ENCODE measurements around the gene PKN1. TPM values are rescaled to one million over a fixed set of nuclear protein-coding genes. Genes with fewer than 3 reads are reported as not detected.
A peak's percentile ranks its signal among the peaks of the same experiment; 100 is the strongest.

Gene PKN1
- total and polyA plus RNA-seq, 10 of the 15 experiments (the other 5 are each of a cell fraction or from before 2014, with no cell fraction given) = 1.0 to 189 (median 52.7) TPM

GRCh38 chr19:14473978-14474578 lies 41.0 kb downstream of the PKN1 start:
- in situ Hi-C loops (cut with MboI) = no loop called here

GRCh38 chr19:14474827-14475226 lies 41.7 kb downstream of the PKN1 start:
- ATAC-seq = no peak
- Histone ChIP-seq H3K79me2 (ENCODE audit: control insufficient read depth, insufficient read depth, low read length) (no peaks in the 10 kb centered on the region), H3K4me3 (no peak overlapping the region), H4K20me1 (ENCODE audit: control insufficient read depth, insufficient read depth) (no peaks in the 10 kb centered on the region; the same call in 1 of the 2 replicates), H3K27me3 (replicated peaks in 1 of 2; ENCODE audit: control insufficient read depth in 2 of 2, insufficient read depth in 2 of 2, low read length in 1 of 2) (peaks cover 5 to 6% of the 10 kb centered on the region in 2 experiments; a peak in 3 of 4 replicates), H3K4me1 (ENCODE audit: control insufficient read depth, insufficient read depth, low read length) (no peaks in the 10 kb centered on the region), H3K36me3 (ENCODE audit: control insufficient read depth in 2 of 2, insufficient read depth in 2 of 2, low read length in 1 of 2) (peaks cover 0 to 3% of the 10 kb centered on the region in 2 experiments; a peak in 3 of 4 replicates), H3K9me3 (replicated peaks; ENCODE audit: control insufficient read depth, insufficient read depth, low read length) (no peaks in the 10 kb centered on the region), H2AFZ (ENCODE audit: control insufficient read depth, low read depth, low read length) (no peak overlapping the region), H3K9ac (ENCODE audit: control insufficient read depth, insufficient read depth, low read length) (no peak overlapping the region), H3K27ac (ENCODE audit: control insufficient read depth, insufficient read depth) (no peak overlapping the region), H3K4me2 (ENCODE audit: control insufficient read depth, insufficient read depth) (no peak overlapping the region)
- BruUV-seq (replicated peaks) = no TSS peak
- intact Hi-C loops (cut with micrococcal nuclease; ENCODE audit: unreplicated experiment) (loop anchor here (5.0 to 10.0 kb wide), 3 partner anchors 43 to 120 kb away; partner anchors contain the start of genes DDX39A and PKN1), in situ Hi-C loops (cut with MboI) (no loop called here)
- WGBS (ENCODE audit: insufficient coverage, insufficient replicate concordance, low lambda C conversion rate, missing lambda C conversion rate) = 36% methylated on average over 12 of the region's 12 CpGs
- ChIA-PET RAD21 (ENCODE audit: unreplicated experiment) (no interaction called here), CTCF (no interaction called here), SMC1A (ENCODE audit: uncharacterized antibody, unreplicated experiment) (no interaction called here), POLR2A (no interaction called here)
- DNase-seq (ENCODE audit: low read depth, low spot score) = no peak
- FAIRE-seq = no peak
- TF ChIP-seq SMAD1 (IDR thresholded peaks at IDR 0.05; ENCODE audit: low read depth, partially characterized antibody) (no peak), SREBF1 (IDR thresholded peaks at IDR 0.05; ENCODE audit: low read length) (no peak), SREBF2 (IDR thresholded peaks at IDR 0.05; ENCODE audit: low read length) (no peak)

More at GRCh38 chr19:14473978-14474578, 41.0 kb downstream of the PKN1 start:
- Histone ChIP-seq H3K4me1 (ENCODE audit: control insufficient read depth, insufficient read depth, low read length) (no peaks in the 10 kb centered on the region), H3K4me3 (no peak overlapping the region), H2AFZ (ENCODE audit: control insufficient read depth, low read depth, low read length) (no peak overlapping the region), H3K9ac (ENCODE audit: control insufficient read depth, insufficient read depth, low read length) (no peak overlapping the region), H3K4me2 (ENCODE audit: control insufficient read depth, insufficient read depth) (no peak overlapping the region), H4K20me1 (ENCODE audit: control insufficient read depth, insufficient read depth) (no peaks in the 10 kb centered on the region; the same call in 1 of the 2 replicates), H3K27ac (ENCODE audit: control insufficient read depth, insufficient read depth) (no peak overlapping the region), H3K27me3 (replicated peaks in 1 of 2; ENCODE audit: control insufficient read depth in 2 of 2, insufficient read depth in 2 of 2, low read length in 1 of 2) (peaks cover 5 to 6% of the 10 kb centered on the region in 2 experiments; a peak in 3 of 4 replicates), H3K9me3 (replicated peaks; ENCODE audit: control insufficient read depth, insufficient read depth, low read length) (no peaks in the 10 kb centered on the region), H3K79me2 (ENCODE audit: control insufficient read depth, insufficient read depth, low read length) (no peaks in the 10 kb centered on the region), H3K36me3 (ENCODE audit: control insufficient read depth in 2 of 2, insufficient read depth in 2 of 2, low read length in 1 of 2) (peaks cover 1 to 3% of the 10 kb centered on the region in 2 experiments; a peak in 3 of 4 replicates)
- ChIA-PET CTCF (no interaction called here), POLR2A (no interaction called here), SMC1A (ENCODE audit: uncharacterized antibody, unreplicated experiment) (no interaction called here), RAD21 (ENCODE audit: unreplicated experiment) (no interaction called here)
- FAIRE-seq = no peak
- no peak for DNase-seq (ENCODE audit: low read depth, low spot score)
- no peak for ATAC-seq
- no TSS peak for BruUV-seq (replicated peaks)
- WGBS (ENCODE audit: insufficient coverage, insufficient replicate concordance, low lambda C conversion rate, missing lambda C conversion rate) = 24% methylated on average over 28 of the region's 53 CpGs
- no peak for TF ChIP-seq MAX (IDR thresholded peaks at IDR 0.05; ENCODE audit: low read depth, low read length)
- peak; percentile 23 for TF ChIP-seq USF1 (IDR thresholded peaks at IDR 0.05; ENCODE audit: borderline replicate concordance, extremely low read length, insufficient read depth, low read depth, low read length)
- intact Hi-C loops (cut with micrococcal nuclease; ENCODE audit: unreplicated experiment) = loop anchor here (5.0 to 10.0 kb wide), 3 partner anchors 42 to 119 kb away; partner anchors contain the start of genes DDX39A and PKN1

Measured in GM12878 (cell line).